ENCODE data around the gene S100A7A.
"Not testable (repeated sequence)": the region's sequence is repeated elsewhere in the genome, so short reads cannot be mapped to it uniquely, and the experiment has no call there.

S100A7A gene

DNA sequence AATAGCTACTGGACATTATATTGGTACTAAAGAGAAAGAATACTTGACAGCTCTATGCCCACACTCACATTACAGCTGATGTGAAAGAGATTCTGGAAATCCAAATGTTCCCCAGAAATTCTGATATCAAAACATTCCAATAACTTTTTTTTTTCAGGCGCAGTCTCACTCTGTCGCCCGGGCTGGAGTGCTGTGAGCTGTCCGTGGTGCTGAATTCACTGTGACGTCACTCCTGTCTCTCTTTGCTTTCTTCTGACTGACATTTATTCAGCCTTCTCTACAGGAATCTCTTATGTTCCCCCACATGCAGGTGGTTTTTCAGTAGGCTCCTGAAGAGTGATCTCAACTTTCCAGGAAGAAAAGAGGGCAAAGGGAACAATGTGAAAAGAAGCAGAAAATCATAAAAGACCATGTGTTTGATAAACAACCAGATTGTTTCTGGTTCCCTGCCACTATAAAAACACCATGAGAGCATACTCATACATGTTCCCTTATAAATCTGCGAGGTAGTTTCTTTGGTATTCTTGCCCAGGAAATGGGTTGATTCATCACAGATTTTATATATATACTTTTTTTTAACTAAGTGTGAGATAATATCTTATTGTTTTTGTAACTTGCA lies 6.2 kb downstream of the S100A7A start:
- peak; percentile 68 for DNase-seq (ENCODE audit: low spot score)

GRCh38 chr1:153426809-153427208 lies 10.5 kb downstream of the S100A7A start:
- no peak for DNase-seq (ENCODE audit: low spot score)

- no peak for DNase-seq (ENCODE audit: low spot score)
These were observed 11.8 kb downstream of the S100A7A start for GRCh38 chr1:153428073-153428638.

- no peak for DNase-seq (ENCODE audit: low spot score)
These were observed 12.5 kb downstream of the S100A7A start for GRCh38 chr1:153428791-153429190.

DNA sequence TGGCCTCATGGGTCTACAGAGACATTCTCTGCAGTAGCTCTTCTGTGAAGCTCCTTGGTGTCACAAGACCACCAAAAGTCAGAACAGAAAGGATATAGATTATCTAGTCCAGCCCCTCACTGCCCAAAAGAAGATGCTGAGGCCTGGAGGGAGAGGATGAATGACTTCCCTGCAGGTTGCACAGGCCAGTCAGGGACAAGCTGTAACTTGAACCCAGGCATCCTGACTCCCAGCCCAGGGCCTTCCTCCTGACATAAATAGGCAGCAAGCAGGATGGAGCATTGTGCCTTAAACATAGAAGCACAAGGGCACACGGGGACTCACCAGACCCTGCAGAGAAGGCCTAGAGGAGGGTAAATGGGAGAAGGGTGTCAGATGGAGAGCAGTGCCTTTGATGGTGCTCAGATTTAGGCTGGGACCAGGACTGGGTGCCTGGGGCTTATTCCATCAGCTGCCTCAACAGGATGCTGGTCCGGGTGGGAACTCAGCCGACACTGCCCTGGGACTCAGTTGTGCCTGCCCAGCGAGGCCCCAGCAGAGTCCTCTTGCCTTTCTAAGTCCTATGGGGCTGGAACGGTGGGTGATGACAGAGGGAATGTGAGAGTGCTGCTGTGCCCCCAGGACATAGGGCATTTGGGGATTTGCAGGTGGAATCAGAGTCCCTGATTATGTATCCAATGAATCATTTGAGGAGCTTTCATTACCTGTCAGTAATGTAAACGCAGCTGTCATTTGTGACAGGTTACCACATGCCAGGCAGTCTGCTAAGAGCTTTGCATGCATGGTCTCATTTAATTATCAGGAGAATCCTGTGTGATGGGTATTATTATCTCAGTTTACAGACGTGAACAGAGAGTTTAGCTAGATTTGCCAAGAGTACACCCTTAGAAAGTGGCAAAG lies 13.2 kb downstream of the S100A7A start:
- DNase-seq (ENCODE audit: low spot score), result no peak

DNA sequence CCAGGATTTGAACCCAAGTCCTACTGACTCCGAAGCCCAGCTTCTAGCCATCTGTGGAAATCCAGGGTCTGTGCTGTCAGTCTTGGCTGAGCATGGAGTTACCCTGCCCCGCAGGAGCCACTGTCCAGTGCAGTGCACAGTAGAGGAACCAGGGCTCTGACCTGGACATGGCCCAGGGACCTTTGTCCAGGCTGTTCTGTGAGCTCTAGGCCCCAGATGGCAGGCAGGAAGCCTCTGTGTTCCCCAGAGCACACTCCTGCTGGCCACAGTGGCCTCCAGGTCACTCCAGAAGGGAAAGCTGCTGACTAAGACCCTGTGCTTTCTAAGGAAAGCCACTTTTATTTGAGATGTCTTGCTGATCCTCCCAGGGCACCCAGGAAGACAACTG lies 13.8 kb downstream of the S100A7A start:
- no peak for DNase-seq (ENCODE audit: low spot score)

- no peak for DNase-seq (ENCODE audit: low spot score)
These were observed 14.2 kb downstream of the S100A7A start for GRCh38 chr1:153430561-153430960.

DNA sequence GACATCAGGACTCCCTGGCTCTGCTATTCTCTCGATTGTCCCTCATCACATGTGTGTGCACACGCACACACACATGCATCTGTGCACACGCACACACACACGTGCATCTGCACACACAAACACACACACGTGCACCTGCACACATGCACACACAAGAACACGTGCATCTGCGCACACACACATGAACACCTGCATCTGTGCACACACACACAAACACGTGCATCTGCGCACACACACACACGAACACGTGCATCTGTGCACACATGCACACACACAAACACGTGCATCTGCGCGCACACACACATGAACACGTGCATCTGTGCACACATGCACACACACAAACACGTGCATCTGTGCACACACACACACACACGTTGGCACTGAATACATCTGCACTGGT lies 14.7 kb downstream of the S100A7A start:
- no peak for DNase-seq (ENCODE audit: low spot score)

- DNase-seq (ENCODE audit: low spot score), result no peak
These were observed 15.1 kb downstream of the S100A7A start for GRCh38 chr1:153431427-153431826.

DNA sequence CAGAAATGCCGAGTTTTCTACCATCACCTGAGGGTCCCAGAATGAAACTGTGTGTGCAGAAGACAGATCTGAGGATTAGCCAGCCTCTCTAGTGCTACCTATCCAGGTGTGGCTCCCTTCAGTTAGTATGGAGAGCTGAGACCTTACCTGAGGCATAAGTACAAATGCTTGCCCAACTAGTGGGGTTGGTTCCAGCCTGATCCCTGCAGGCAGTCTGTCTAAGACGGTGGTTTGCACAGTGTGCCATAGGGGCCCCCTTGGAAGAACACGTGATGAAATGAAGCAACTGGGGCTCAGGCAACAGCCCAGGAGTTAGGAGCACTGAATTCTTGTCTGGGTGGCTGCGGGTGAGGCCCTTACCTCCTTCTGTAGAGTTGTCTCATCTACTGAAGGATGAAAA lies 15.6 kb downstream of the S100A7A start:
- DNase-seq (ENCODE audit: low spot score), result no peak

- DNase-seq (ENCODE audit: low spot score), result no peak
These were observed 16.8 kb downstream of the S100A7A start for GRCh38 chr1:153432874-153433681.

DNA sequence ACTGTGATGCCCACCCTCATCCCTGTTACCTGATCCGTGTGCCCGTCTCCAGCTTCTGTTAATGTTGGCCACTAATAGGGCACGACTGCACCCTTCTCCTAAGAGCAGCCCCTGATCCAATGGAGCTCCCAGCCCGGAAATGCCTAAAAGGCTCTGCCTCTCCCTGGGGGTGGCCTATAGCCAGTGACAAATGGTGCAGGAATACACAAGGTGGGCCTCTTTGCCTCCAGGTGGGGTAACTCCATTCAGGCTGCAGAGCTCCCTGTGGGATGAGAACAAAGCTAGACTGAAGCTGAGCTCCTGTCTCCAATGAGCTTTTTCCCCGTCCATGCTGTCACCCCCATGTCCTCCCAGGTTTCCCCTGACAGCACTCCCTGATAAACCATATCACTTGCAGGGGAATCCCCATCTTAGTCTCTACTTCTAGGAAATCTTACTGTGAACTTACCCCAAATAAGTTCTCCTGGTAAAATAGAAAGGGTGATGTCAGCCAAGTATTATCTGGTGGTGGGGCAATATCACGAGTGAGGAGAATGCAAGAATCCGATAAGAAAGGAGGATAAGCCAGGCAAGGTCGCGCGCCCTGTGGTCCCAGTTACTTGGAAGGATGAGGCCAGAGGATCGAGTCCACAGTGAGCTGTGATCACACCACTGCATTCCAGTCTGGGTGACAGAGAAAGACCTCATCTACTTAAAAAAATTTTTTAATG lies 18.6 kb downstream of the S100A7A start:
- no peak for DNase-seq (ENCODE audit: low spot score)

DNA sequence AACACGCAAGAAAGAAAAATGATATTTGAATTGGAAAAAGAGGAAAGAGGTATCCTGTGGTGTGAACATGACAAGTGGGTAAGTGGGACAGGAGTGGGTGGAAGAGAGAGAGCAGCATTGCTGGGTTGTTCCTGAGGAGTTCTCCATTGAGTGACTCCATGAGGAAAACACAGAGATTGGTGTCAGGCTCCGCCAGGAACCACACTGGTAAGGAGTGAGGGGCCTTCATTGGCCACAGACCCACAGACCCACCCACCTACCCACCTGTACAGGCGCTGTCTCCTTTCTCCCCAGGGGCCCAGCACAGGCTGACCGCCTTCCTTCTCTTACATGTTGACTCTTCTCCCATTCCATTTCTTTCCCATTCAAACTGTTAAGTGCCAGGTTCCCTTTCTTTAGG lies 20.9 kb downstream of the S100A7A start:
- DNase-seq (ENCODE audit: low spot score), result no peak

DNA sequence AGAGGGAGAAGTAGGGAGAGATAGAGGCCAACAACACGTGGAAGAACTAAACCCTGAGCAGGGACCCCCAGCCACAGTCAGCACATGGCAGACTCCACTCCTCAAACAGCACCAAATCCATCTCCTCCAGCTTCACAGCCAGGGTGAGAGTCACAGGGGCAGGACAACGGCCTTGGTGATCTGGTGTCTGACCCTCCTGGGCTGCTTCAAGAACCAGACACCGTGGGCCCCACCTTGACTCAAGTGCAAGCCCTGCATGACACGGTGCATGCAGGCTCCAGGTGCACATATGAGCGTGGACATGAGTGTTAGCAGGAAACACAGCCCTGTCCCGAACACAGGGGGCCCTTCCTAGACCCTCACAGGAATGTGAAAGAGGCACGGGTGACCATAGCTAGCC lies 22.3 kb downstream of the S100A7A start:
- no peak for DNase-seq (ENCODE audit: low spot score)

- no peak for DNase-seq (ENCODE audit: low spot score)
These were observed 23.0 kb downstream of the S100A7A start for GRCh38 chr1:153439273-153439672.

DNA sequence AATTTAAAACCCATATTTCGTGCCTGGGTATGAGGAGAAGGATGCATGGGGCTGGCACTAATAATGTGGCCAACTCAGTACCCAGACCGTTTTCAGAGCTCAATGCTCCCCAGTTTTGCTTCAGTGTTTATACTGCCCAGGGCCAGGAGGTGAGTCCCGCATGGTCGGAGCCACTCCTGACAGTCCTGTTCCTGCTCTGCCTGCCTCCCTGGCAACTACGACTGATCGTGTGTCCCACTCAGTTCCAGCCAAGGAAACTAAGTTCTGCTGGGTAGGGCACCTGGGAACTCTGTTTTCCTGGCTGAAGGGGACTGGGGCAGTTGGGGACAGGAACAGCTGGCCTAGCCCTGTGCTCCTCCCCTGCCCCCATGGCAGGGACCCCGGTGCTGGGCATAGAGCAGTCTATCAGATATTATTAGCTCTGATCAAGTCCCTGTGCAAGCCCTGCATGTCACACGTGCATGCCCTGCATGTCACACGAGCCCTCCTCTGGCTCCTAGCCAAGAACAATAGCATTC lies 25.0 kb downstream of the S100A7A start:
- no peak for DNase-seq (ENCODE audit: low spot score)

DNA sequence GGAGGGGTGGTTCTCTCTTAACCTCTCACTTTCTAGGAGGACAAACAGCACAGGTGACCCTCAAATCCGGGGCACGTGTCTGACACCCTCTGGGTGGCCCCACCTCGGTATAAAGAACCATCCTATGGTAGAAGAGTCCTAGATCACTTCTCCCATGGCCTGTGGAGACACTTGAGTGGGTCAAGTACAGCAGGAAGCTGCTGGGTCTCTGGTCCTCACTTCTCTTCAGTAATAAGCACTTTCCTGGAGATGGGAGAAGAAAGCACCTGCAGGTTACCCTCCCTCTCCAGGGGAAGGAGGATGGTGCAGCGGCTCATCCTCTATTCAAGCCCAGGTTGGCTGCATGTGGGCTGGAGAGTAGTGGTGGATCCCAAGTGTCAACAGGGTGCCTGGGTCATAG lies 27.2 kb downstream of the S100A7A start:
- no peak for DNase-seq (ENCODE audit: low spot score)

- no peak for DNase-seq (ENCODE audit: low spot score)
These were observed 27.8 kb downstream of the S100A7A start for GRCh38 chr1:153444078-153444477.

DNA sequence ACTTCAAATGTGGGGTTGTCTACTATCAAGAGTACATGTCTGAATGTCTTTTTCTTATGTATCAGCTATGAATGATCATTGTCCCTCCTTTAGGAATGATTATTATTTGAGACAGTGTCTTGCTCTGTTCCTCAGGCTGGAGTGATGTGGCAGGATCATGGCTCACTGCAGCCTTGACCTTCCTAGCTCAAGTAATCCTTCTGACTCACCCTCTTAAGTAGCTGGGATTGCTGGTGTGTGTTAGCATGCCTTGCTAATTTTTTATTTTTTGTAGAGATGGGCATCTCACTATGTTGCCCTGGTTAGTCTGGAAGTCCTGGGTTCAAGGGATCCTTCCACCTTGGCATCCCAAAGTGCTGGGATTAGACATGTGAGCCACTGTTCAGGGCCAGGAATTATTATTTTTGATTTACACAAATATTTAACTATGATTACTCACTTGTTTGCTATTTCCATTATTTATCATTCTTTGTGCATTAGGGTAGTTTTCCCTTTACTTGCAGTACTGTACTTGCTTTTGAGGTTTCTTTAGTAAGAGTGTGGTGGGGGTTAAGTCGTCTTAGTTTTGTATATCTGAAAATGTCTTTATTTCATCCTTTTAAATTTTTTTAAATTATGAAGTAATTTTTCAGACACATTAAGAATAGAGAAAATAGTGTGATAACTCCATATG lies 31.3 kb downstream of the S100A7A start:
- no peak for DNase-seq (ENCODE audit: low spot score)

GRCh38 chr1:153448851-153449250 lies 32.5 kb downstream of the S100A7A start:
- not testable (repeated sequence) for DNase-seq (ENCODE audit: low spot score)

DNA sequence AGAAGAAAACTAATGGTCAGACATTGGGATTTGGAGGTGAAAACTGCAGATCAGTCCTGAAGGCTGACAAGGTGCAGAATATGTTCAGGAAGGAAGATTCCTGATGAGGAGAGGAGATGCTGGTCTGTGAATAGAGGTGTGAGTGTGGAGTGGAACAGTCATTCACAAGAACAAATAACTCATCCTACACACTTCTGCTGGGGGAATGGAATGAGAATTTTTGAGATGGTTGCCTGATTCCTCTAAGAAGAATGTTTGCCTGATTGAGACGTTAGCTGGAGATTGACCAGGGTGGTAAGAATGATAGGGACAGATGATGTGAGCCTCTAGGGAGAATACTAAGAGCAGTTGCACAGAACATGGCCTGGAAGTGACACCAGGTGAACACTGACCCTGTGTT lies 40.1 kb downstream of the S100A7A start:
- DNase-seq (ENCODE audit: low spot score), result no peak
